ENCODE measurements around the gene STMN3.

STMN3 gene

GRCh38 chr20:63668351-63668750, 15.1 kb upstream of the STMN3 start:
- no peak for DNase-seq (ENCODE audit: low read depth)
- TF ChIP-seq, protein P1, sequence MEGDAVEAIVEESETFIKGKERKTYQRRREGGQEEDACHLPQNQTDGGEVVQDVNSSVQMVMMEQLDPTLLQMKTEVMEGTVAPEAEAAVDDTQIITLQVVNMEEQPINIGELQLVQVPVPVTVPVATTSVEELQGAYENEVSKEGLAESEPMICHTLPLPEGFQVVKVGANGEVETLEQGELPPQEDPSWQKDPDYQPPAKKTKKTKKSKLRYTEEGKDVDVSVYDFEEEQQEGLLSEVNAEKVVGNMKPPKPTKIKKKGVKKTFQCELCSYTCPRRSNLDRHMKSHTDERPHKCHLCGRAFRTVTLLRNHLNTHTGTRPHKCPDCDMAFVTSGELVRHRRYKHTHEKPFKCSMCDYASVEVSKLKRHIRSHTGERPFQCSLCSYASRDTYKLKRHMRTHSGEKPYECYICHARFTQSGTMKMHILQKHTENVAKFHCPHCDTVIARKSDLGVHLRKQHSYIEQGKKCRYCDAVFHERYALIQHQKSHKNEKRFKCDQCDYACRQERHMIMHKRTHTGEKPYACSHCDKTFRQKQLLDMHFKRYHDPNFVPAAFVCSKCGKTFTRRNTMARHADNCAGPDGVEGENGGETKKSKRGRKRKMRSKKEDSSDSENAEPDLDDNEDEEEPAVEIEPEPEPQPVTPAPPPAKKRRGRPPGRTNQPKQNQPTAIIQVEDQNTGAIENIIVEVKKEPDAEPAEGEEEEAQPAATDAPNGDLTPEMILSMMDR (conservative IDR thresholded peaks at IDR 0.05; ENCODE audit: low read length), result no peak
- H3K4me3 ChIP-seq (ENCODE audit: low read length), result no peak overlapping the region

- TF ChIP-seq, protein P1 (conservative IDR thresholded peaks at IDR 0.05; ENCODE audit: low read length), result no peak
- H3K4me3 ChIP-seq (ENCODE audit: low read length), result no peak overlapping the region
- DNase-seq (ENCODE audit: low read depth), result no peak
Measured at GRCh38 chr20:63667858-63668257, 14.6 kb upstream of the STMN3 start.

DNA sequence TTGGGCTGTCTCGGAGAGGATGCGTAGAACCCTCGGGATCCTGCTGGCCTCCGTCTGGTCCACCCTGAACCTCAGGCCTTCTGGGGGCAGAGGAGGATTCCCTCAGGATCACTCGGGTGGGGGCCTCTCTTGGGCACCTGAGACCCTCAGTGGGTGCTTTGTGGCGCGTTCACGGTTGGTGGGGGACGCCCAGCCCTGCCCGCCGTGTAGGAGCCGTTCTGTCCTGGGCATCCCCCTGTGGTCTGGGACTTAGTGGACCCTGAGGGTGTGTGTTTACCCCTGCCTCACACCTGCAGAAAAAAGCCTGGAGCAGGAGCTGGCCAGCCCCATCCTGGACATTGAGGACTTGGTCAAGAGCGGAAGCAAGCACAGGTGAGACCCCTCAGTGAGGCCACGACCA, 12.5 kb upstream of the STMN3 start:
- H3K4me3 ChIP-seq (ENCODE audit: low read length), result no peak overlapping the region
- TF ChIP-seq, protein P1 (conservative IDR thresholded peaks at IDR 0.05; ENCODE audit: low read length), result no peak
- no peak for DNase-seq (ENCODE audit: low read depth)

DNA sequence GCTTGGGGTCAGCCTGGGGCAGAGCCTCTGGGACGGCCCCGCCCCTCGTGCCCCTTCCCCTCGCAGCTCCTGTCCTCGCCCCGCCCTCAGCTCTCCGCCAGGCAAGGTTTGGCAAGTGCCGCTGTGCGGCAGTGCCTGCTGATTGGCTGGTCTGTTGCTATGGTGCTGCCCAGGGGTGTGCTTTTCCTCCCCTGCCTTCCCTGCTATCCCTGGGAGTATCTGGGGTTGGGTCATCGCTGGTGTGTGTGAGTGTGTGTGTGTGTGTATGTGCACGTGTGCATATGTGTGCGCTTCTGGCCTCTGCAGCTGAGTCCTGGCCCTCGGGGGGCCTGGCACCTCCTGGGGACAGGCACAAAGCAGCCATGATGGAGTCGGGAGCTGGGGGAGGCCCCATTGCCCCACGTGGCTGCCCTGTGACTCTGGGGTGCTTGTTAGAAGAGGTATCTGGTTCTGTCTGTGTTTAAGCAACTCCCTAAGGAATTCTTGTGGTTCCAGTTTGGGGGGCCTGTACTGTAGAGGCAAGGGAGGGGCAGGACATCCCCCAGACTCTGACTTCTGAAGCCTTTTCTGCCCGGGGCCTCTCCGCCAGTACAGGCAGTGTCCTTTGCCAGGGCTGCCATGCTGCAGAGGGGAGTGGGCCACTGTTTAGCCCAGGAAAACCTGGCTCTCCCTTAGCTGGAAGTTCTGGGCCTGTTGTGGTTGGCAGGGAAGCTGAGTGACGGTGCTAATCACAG, 11.8 kb upstream of the STMN3 start:
- DNase-seq (ENCODE audit: low read depth), result no peak
- no peak overlapping the region for H3K4me3 ChIP-seq (ENCODE audit: low read length)
- TF ChIP-seq, protein P1 (conservative IDR thresholded peaks at IDR 0.05; ENCODE audit: low read length), result no peak

GRCh38 chr20:63664143-63664851, 11.1 kb upstream of the STMN3 start:
- DNase-seq (ENCODE audit: low read depth), result no peak
- TF ChIP-seq, protein P1 (conservative IDR thresholded peaks at IDR 0.05; ENCODE audit: low read length), result no peak
- no peak overlapping the region for H3K4me3 ChIP-seq (ENCODE audit: low read length)

- no peak for DNase-seq (ENCODE audit: low read depth)
- TF ChIP-seq, protein P1 (conservative IDR thresholded peaks at IDR 0.05; ENCODE audit: low read length), result no peak
- H3K4me3 ChIP-seq (ENCODE audit: low read length), result no peak overlapping the region
Measured at GRCh38 chr20:63663332-63664066, 10.3 kb upstream of the STMN3 start.

Measured in AG10803 (cell line).